Measurements from ENCODE around the gene FLT3. TPM values are rescaled to one million over a fixed set of nuclear protein-coding genes. Genes with fewer than 3 reads are reported as not detected.
"Not testable (repeated sequence)": the region's sequence is repeated elsewhere in the genome, so short reads cannot be mapped to it uniquely, and the experiment has no call there.

The FLT3 gene
- total RNA-seq, 1 donor = 42.8 TPM

GRCh38 chr13:27975564-27976361 lies 124.6 kb downstream of the FLT3 start:
- no peak for DNase-seq (ENCODE audit: low read depth in 2 of 3, low spot score in 2 of 3)

GRCh38 chr13:27973961-27974662 lies 126.3 kb downstream of the FLT3 start:
- DNase-seq (ENCODE audit: low read depth in 2 of 3, low spot score in 2 of 3) = no peak

- DNase-seq (ENCODE audit: low read depth in 2 of 3, low spot score in 2 of 3) = no peak
Observed at GRCh38 chr13:27973291-27973690, 127.1 kb downstream of the FLT3 start.

GRCh38 chr13:27972478-27972820 lies 127.9 kb downstream of the FLT3 start:
- DNase-seq (ENCODE audit: low read depth in 2 of 3, low spot score in 2 of 3) = no peak

- no peak for DNase-seq (ENCODE audit: low read depth in 2 of 3, low spot score in 2 of 3)
Observed at GRCh38 chr13:27971776-27972477, 128.4 kb downstream of the FLT3 start.

- no peak for DNase-seq (ENCODE audit: low read depth in 2 of 3, low spot score in 2 of 3)
Observed at GRCh38 chr13:27971236-27971645, 129.1 kb downstream of the FLT3 start.

GRCh38 chr13:27970382-27971235 lies 129.8 kb downstream of the FLT3 start:
- no peak for DNase-seq (ENCODE audit: low read depth in 2 of 3, low spot score in 2 of 3)

GRCh38 chr13:27969866-27970229 lies 130.5 kb downstream of the FLT3 start:
- DNase-seq (ENCODE audit: low read depth in 2 of 3, low spot score in 2 of 3) = peak in 1 of 3 donors; percentile 11

GRCh38 chr13:27969082-27969865 lies 131.1 kb downstream of the FLT3 start, which contains the start of gene CDX2:
Gene CDX2 (minus strand): TSS chr13:27969315. CDS start chr13:27969006, 309 bp downstream.
- DNase-seq (ENCODE audit: low read depth in 2 of 3, low spot score in 2 of 3) = peak in 1 of 3 donors; percentile 23

GRCh38 chr13:27968316-27969081 lies 131.9 kb downstream of the FLT3 start:
- DNase-seq (ENCODE audit: low read depth in 2 of 3, low spot score in 2 of 3) = peak in 1 of 3 donors; percentile 33

GRCh38 chr13:27967736-27968315 lies 132.6 kb downstream of the FLT3 start:
- no peak for DNase-seq (ENCODE audit: low read depth in 2 of 3, low spot score in 2 of 3)

GRCh38 chr13:27967203-27967735 lies 133.1 kb downstream of the FLT3 start:
- peak in 2 of 3 donors; percentile 50 to 77 for DNase-seq (ENCODE audit: low read depth in 2 of 3, low spot score in 2 of 3)

GRCh38 chr13:27966641-27967202 lies 133.7 kb downstream of the FLT3 start:
- no peak for DNase-seq (ENCODE audit: low read depth in 2 of 3, low spot score in 2 of 3)

- no peak for DNase-seq (ENCODE audit: low read depth in 2 of 3, low spot score in 2 of 3)
Observed at GRCh38 chr13:27965740-27966640, 134.4 kb downstream of the FLT3 start.

GRCh38 chr13:27965343-27965739 lies 135.0 kb downstream of the FLT3 start:
- no peak for DNase-seq (ENCODE audit: low read depth in 2 of 3, low spot score in 2 of 3)

GRCh38 chr13:27964741-27965323 lies 135.5 kb downstream of the FLT3 start:
- DNase-seq (ENCODE audit: low read depth in 2 of 3, low spot score in 2 of 3) = no peak

GRCh38 chr13:27964206-27964605 lies 136.2 kb downstream of the FLT3 start:
- DNase-seq (ENCODE audit: low read depth in 2 of 3, low spot score in 2 of 3) = not testable (repeated sequence)
